C4-2B (cell line): Measurements from ENCODE around the gene EPB41L2.

Source experiments
- H3K27ac ChIP-seq: fragments of 450-650 bp; 2 replicates; pipeline ENCODE4 v1.5.1; 2017
- CTCF ChIP-seq: fragments of 450-650 bp; conservative IDR thresholded peaks from 2 replicates; pipeline ENCODE4 v1.5.1; 2017; ENCODE audit warnings: mild to moderate bottlenecking
- ZFX ChIP-seq: fragments of 450-650 bp; IDR thresholded peaks from 2 replicates; pipeline ENCODE4 v1.6.1; 2017

Gene EPB41L2

GRCh38 chr6:131036143-131036542 is 26.9 kb downstream of the EPB41L2 start:
- no peak overlapping the region for H3K27ac ChIP-seq
- TF ChIP-seq CTCF: no peak
- no peak for TF ChIP-seq ZFX

- H3K27ac ChIP-seq: no peak overlapping the region
- TF ChIP-seq ZFX (no peak), CTCF (no peak)
These were observed 27.5 kb downstream of the EPB41L2 start for GRCh38 chr6:131035582-131035981.

- no peak overlapping the region for H3K27ac ChIP-seq
- TF ChIP-seq ZFX (no peak), CTCF (no peak)
These were observed 29.4 kb downstream of the EPB41L2 start for GRCh38 chr6:131033631-131034030.

- TF ChIP-seq CTCF (no peak), ZFX (no peak)
- no peak overlapping the region for H3K27ac ChIP-seq
These were observed 33.3 kb downstream of the EPB41L2 start for GRCh38 chr6:131029626-131030297.

- no peak overlapping the region for H3K27ac ChIP-seq
- TF ChIP-seq CTCF (no peak), ZFX (no peak)
These were observed 35.7 kb downstream of the EPB41L2 start for GRCh38 chr6:131027326-131027725.

- TF ChIP-seq CTCF (no peak), ZFX (no peak)
- no peak overlapping the region for H3K27ac ChIP-seq
These were observed 36.8 kb downstream of the EPB41L2 start for GRCh38 chr6:131026243-131026642.

GRCh38 chr6:131024565-131024964 is 38.5 kb downstream of the EPB41L2 start:
- TF ChIP-seq CTCF (no peak), ZFX (no peak)
- H3K27ac ChIP-seq: no peak overlapping the region
